Activated CD4-positive, alpha-beta T cell treated with anti-CD3 and anti-CD28 coated beads for 4 hours (primary cell): ENCODE results near the gene HSPB6.
A peak's percentile ranks its signal among the peaks of the same experiment; 100 is the strongest.

Experiments
- DNase-seq, 2 donors: peaks; one replicate each; pipeline ENCODE4 v3.0.0-alpha.2; 2020

HSPB6 gene

GRCh38 chr19:35764432-35765315 lies 7.8 kb upstream of the HSPB6 start:
- no peak for DNase-seq

DNA sequence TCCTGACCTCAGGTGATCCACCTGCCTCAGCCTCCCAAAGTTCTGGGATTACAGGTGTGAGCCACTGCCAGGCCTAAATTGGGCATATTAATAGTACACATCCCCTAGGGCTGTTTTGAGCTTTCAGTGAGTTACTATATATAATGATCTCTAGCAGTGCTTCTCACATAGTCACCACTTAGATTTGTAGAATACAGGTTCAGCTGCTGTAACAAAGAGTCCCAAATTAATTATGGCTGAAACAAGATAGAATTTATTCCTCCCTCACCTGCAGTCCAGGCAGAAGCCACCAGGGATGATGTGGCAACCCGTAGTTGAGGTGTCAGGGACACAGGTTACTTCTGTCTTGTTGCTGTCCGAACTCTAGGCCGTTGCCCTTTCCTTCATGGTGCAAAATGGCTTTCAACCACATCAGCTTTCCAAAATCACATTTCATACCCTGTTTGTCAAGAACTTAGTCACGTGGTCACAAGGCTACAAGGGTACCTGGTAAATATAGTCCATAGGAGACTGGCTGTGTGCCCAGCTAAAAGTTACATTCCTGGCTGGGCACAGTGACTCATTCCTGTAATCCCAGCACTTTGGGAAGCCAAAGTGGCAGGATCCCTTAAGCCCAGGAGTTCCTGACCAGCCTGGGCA lies 4.0 kb upstream of the HSPB6 start:
- no peak for DNase-seq

GRCh38 chr19:35759697-35760096 lies 2.9 kb upstream of the HSPB6 start:
- no peak for DNase-seq

DNA sequence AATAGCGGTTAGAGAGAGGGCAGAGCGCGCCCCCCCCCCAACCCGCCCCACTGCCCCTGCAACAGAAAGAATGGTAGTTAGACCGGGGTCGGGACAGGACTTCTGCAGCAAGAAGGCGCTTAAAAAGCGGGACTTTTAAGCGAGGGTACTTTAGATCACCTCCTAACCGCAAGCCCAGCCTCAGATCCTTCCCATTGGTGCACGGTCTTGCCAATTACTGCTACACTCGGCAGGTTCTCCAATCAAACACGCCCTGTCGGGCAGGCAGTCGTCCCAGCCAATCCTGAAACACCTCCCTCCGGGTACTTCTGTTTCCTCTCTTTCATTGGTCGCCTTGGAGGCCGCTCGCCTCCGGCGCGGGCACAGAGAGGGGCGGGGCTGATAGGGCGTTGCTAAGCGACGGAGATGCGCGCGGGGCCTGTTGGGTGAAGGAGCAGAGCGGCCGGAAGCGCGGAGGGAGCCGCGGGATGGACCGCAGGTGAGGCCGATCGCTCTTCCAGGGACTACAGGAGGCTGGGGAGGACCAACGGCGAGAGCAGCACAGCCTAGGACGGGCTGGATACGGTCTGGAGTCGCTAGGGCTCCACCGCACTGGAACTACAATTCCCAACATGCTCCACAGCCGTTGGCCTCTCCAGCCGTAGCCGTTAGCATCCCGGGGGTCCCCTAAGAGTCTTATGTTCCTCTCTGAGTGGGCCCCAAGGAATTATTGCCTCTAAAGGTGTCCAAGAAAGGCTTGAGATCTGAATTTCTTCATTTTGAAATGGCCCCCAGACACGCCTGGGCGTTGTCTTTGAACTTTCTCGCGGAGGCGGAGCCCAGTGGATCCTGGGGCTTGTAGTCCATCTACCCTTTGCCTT lies 1.1 kb upstream of the HSPB6 start, which contains the start of gene PROSER3:
Gene PROSER3 (plus strand): TSS at position 428 of the 860 bp plus-strand sequence. CDS start 40 bp downstream, at position 468.
- peak; percentile 96 to 97 for DNase-seq

DNA sequence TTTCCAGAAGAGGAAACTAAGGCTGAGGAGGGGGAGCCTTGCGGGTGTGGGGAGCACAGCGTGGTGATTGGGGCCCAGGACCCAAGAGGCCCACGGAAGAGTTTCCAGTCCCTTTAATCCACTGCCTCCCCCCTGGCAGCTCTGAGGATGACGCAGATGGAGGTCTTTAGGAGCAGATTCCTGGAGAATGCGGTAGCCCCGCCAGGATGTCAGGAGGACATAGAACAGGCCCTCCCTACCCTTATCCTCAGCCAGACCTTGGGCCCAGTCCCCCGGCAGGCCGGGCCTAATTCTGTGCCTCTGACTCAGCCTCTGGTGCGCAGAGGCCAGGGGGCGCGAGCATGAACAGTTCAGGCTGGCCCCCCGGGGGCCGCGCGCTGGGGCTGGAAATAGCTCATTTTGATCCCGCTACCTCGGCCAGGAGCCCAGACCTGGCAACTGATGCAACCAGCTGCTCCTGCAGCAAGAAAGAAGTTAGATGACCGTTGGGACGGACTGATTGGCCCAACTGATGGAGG lies 461 bp upstream of the HSPB6 start:
- no peak for DNase-seq

DNA sequence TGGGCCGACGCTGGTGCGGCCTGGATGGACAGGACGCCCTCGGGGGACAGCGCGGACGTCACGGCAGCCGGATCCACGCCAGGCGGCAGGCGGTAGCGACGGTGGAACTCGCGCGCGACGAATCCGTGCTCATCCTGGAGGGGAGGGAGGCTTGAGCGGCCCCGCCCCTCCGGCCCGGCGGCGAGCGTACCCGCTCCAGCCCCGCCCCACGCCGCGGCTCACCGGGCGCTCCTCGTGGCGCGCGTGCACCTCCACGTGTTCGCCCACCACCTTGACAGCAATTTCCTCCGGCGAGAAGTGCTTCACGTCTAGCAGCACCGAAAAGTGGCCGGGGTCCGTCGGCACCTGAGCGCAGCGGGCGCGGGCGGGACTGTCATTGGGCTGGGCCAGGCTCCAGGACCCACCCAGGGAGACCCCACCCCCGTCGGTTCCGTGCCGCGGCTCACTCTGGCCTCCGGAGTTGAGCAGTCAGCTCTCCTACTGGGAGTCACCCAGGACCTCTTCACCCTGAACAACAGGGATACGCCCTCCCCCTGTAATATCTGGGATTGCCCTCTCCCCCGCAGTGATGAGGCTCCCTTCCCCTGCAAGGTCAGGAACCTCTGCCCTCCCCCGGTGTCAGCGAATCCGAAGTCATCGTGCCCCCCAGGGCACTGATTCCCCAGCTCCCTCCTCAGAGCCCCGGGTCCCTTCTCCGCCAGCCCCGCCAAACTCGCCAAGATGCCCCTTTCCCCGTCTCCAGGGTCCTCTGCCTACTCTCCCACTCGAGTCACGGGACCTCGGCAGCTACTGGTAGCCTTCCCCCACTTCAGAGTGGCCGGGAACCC lies 1.1 kb downstream of the HSPB6 start:
- DNase-seq = peak; percentile 62 to 68

DNA sequence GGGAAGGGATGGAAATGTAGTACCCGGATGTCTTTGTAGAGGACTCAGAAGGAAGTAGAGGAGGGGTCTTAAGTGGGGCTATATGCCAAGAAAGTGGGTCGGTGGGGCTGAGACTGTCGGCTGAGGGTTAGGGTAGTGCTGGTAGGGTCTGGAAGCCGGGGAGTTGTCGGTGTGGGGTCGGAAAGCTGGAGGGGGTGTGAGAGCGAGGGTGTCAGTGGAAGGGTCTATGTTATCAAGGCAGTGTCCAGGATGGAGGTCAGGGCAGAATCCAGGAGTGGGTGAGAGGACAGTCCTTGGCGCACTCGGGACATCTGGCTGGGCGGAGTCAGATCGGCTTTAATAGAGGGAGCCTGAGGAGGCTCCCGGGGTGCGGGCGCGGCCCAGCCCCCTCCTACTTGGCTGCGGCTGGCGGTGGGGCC lies 1.7 kb downstream of the HSPB6 start:
- DNase-seq = no peak

DNA sequence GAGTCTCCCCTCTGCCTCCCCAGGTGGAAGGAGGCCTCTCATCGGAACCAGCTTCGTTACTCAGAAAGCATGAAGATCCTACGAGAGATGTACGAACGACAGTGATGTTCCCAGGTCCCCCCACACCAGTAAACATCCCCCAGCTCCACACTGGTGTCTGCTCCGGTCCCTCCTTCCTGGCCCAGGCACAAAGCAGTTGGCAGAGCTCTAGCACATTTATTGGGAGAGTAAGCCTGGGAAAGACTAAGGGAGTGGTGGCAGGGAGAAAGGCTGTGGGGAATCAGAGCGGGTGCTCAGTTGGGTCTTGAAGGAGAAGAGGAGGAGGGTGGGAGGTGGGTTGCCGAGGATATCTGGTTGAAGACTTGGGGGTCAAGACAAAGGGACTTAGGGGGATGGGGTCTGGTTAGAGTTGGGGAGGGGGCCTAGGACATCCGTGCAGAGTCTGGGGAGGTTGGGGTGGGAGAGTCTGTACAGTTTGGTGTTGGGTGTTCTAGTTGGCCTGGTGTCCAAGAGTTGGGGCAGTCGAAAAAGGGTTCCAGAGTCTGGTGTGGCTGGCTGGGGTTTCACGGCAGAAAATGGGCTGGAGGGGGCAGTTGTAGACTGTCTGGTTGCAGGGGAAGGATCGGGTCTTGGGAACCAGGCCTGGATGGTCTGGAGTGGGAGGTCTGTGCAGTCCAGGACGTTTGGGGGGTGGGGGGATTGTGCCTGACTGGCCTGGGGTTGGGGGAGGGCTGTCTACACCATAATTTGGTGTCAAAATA lies 2.3 kb downstream of the HSPB6 start:
- no peak for DNase-seq

DNA sequence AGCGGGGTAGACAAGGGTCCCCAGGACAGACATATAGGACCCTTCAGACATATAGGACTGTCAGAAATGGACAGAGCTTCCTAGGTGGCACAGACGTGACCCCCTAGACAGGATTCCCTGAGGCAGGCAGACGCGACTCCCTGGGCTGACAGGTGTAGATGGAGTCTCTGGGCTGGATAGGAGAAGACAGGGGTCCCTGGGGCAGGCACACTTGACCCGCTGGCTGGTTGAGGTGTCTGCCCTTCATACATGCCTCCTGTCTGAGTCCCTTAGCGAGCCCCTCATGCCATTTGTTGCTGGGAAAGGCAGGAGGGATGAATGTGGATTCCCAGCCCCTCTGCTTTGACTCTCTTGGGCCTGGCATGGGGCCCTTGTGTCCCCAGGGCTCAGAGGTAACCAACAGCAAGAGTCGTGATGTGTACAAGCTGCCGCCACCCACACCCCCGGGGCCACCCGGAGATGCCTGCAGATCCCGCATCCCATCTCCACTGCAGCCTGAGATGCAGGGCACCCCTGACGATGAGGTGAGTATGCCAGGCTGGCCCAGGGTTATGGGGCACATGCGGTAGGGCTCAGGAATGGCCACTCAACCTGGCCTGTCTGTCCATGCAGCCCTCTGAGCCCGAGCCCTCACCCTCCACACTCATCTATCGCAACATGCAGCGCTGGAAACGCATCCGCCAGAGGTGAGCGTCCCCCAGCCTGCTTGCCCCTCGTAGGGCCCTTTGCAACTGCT lies 3.0 kb downstream of the HSPB6 start:
- no peak for DNase-seq

DNA sequence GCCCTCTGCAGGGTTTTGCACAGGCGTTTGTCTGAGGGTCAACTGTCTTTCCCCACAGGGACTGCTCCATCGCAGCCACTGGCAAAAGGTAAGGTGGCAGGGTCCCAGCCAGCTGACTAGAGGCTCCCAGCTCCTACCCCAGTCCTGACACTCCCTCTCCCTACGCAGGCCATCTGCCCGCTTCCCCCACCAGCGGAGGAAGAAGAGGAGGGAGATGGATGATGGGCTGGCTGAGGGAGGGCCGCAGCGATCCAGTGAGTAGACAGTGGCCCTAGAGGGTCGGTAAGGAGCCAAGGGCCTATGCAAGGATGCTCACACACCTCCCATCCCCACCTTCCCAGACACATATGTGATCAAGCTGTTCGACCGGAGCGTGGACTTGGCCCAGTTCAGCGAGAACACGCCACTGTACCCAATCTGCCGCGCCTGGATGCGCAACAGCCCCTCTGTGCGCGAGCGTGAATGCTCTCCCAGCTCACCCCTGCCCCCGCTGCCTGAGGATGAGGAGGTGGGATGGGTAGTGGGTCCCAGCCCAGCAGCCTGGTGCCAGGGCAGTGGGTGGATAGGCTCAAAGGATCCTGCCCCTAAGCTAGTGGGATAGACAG lies 4.0 kb downstream of the HSPB6 start:
- no peak for DNase-seq

DNA sequence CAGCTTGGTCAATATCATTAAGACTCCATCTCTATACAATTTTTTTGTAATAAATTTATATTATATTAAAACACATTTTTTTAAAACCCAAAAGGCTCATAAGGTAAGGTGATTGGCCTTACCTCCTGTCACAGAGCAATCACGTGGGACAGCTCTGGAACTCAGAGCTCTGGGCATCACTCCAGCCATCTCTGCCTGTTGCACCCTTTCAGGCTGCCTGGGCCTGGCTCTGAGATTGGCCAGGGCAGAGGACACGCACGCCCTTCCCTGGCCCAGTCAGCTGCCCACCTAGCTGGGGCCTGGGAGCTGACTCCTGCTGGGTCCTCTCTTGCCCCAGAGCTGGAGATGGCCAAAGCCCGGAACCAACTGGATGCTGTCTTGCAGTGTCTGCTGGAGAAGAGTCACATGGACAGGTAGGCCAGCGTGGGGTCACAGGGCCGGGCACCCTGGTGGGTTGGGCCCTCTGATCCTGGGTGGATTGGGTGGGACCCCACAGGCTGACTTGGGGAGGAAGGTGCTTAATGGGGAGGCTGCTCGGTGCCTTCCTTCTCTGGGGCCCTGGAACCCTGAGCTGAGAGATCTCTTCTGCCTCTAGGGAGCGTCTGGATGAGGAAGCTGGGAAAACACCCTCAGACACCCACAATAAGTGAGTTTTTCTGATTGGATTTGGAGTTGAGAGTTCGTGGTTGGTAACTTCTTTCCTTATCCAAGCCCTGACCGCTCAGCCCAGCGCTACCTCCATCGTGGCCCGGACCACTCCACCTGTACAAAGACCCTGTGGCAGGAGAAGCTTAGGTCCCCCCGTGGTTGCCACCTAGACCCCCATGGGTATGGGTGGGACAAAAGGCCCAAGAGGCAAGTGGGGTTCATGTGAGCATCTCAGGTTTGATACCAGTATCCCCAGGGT lies 4.7 kb downstream of the HSPB6 start:
- DNase-seq = no peak

DNA sequence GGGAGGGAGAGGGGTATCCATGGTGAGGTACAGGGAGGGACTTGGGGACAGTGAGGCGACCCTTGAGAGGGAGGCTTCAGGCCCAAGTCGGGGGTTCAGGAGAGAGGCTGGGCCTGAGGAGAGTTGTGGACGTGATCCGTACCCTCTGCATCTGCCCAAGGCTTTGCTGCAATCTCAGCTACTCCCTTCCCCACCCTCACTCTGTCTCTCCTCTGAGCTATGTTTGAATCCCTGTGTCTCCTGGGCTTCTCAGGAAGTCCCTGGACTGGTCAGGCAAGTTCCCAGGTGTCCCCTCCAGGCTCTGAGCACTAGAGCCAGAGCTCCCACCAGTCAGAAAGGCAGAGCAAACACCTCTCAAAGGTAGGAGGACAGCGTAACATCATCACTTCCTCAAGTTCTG lies 6.7 kb downstream of the HSPB6 start:
- no peak for DNase-seq

DNA sequence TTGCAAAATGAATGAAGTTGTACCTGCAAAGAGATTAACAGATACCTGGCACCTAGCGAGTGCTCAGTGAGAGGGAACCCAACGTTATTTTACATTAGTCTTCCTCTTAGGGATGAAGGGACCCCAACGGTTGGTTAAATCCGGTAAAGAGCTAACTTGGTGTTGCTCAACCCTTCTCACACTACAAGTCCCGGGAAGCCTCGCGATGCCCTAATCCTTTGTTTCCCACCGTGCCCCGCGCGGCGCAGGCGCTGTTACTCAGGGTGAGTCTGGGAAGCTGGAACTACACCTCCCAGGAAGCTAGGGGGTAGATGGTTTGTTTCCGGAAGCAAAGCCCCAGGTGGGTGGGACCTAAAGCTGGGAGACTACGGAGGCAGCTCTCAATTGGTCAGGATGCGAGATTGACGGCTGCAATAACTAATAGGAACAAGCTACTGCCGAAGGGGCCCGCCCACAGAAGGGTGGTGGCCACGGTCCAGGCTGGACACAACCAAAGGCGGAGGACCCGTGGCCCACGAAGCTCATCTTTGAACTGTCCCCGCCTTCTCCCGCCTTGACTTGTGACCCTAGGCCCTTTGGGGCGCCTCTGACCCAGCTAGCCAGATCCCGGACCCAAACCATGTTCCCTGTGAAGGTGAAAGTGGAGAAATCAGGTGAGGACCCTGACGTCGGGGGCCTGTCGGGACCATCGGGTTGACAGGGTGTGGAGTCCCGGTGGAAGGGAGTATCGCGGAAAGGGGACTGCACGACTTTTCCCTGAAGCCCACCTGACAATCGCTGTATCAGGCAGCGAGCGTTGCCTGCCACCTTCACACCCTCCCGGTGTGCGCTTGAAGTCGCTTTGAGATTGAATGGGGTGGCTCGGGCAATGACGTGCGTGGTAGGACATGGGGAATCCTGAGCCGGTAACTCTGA lies 8.5 kb downstream of the HSPB6 start, which contains the start of gene LIN37:
Gene LIN37 (plus strand): TSS at position 471 of the 915 bp plus-strand sequence. CDS start 149 bp downstream, at position 620.
- DNase-seq = peak; percentile 98

DNA sequence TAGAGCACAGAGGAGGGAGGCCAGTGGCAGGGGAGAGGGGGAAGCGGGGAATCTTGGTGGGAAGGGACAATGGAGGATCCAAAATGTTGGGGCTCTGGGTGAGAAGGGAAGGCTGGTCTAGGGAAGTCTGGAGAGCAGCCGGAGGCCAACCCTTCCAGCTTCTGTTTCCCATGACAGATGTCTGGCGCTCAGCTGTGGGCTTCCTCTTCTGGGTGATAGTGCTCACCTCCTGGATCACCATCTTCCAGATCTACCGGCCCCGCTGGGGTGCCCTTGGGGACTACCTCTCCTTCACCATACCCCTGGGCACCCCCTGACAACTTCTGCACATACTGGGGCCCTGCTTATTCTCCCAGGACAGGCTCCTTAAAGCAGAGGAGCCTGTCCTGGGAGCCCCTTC lies 10.3 kb downstream of the HSPB6 start:
- no peak for DNase-seq

GRCh38 chr19:35746087-35746462 lies 10.8 kb downstream of the HSPB6 start:
- DNase-seq = no peak

GRCh38 chr19:35745328-35746086 lies 11.3 kb downstream of the HSPB6 start, which contains the start of the genes PSENEN and U2AF1L4:
TSS of gene PSENEN (plus strand) at chr19:35745651. CDS start at chr19:35745931, 280 bp downstream.
TSS of gene U2AF1L4 (minus strand) at chr19:35745418. CDS start at chr19:35745391, 27 bp downstream.
- DNase-seq = peak; percentile 93 to 95
